ENCODE data around the gene COL5A1.

COL5A1 gene

DNA sequence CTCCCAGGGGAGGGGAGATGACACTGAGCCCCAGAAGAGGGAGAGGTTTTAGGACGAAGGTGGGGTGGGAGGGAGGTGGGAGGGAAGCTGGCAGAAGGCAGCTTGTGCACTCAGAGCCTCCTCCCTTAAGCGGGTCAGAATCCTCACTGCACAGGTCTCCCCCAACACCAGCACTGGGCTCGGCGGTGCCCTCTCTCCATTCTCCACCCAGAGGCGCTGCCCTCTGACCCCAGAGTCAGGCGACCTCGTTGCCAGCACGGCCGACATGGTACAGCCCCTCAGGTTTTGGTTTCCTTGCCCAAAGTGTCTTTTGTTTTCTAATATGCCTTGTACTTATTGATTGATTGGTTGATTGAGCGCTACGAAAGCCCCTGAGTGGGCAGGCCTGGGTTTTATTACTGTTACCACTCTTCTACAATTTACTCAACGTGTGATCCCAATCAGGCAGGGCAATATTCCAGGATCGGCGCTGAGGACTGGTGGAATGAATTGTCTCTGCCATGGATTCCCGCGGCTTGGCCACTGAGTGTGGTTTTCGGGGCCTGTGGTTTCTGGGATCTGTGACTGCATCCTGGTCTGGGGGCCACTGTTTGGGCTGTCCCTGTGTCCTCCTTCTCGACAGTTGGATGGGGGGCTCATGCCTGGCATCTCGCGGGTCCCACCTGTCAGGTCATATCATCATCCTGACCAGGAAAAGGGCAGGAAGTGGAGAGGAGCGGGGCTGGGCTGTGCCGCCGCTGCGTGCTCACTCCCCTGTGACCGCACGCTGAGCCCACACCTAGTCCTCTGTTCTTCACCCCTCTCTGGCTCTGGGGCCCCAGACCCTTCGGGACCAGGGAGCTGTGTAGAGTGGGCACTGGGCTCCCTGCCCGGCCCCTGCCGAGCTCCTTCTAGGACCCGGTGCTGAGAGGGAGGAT lies 229.4 kb downstream of the COL5A1 start:
- H3K9ac ChIP-seq (ENCODE audit: low read depth in 1 of 2, low read length in 2 of 2) = no peak overlapping the region
- H3K4me1 ChIP-seq (ENCODE audit: control insufficient read depth in 2 of 2, insufficient read depth in 2 of 2, low read length in 2 of 2) = no peaks in the 10 kb centered on the region
- no peaks in the 10 kb centered on the region for H3K36me3 ChIP-seq (ENCODE audit: control insufficient read depth in 2 of 2, insufficient read depth in 2 of 2, low read length in 2 of 2)
- no peak overlapping the region for H3K27ac ChIP-seq (ENCODE audit: low read depth in 2 of 2, low read length in 2 of 2)
- no peaks in the 10 kb centered on the region for H3K9me3 ChIP-seq (ENCODE audit: control insufficient read depth in 2 of 2, low read length in 2 of 2)
- no peak overlapping the region for H3K4me3 ChIP-seq (ENCODE audit: low read length in 2 of 2)
- no peaks in the 10 kb centered on the region for H3K27me3 ChIP-seq (ENCODE audit: control insufficient read depth in 2 of 2, insufficient read depth in 2 of 2, low read length in 2 of 2)

GRCh38 chr9:134871697-134872340 lies 230.2 kb downstream of the COL5A1 start:
- Histone ChIP-seq H3K9me3 (ENCODE audit: control insufficient read depth in 2 of 2, low read length in 2 of 2) (no peaks in the 10 kb centered on the region), H3K36me3 (ENCODE audit: control insufficient read depth in 2 of 2, insufficient read depth in 2 of 2, low read length in 2 of 2) (no peaks in the 10 kb centered on the region), H3K4me1 (ENCODE audit: control insufficient read depth in 2 of 2, insufficient read depth in 2 of 2, low read length in 2 of 2) (no peaks in the 10 kb centered on the region), H3K4me3 (ENCODE audit: low read length in 2 of 2) (no peak overlapping the region), H3K27me3 (ENCODE audit: control insufficient read depth in 2 of 2, insufficient read depth in 2 of 2, low read length in 2 of 2) (no peaks in the 10 kb centered on the region), H3K9ac (ENCODE audit: low read depth in 1 of 2, low read length in 2 of 2) (no peak overlapping the region), H3K27ac (ENCODE audit: low read depth in 2 of 2, low read length in 2 of 2) (no peak overlapping the region)

DNA sequence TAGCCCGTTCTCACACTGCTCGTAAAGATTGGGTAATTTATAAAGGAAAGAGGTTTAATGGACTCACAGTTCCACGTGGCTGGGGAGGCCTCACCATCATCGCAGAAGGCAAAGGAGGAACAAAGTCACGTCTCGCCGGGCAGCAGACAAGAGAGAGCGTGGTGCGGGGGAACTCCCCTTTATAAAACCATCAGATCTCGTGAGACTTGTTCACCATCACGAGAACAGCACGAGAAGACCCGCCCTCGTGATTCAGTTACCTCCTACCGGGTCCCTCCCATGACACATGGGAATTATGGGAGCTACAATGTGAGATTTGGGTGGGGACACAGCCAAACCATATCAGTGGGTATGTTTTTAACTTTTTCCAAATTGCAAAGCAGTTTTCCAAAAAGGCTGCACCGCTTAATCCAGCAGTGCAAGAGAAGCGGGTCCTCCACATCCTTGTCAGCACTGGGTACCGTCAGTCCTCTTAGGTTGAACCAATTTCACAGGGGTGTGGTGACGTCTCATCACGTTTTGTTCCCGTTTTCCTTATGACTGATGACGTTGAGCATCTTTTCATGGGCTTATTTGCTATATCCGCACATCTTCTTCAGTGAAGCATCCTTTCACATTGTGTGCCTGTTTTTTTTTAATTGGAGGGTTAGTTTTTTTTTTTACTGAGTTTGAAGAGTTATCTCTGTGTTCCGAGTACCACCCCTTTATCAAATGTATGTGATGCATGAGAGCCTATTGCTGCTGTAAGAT lies 231.1 kb downstream of the COL5A1 start:
- Histone ChIP-seq H3K27ac (ENCODE audit: low read depth in 2 of 2, low read length in 2 of 2) (no peak overlapping the region), H3K27me3 (ENCODE audit: control insufficient read depth in 2 of 2, insufficient read depth in 2 of 2, low read length in 2 of 2) (no peaks in the 10 kb centered on the region), H3K4me3 (ENCODE audit: low read length in 2 of 2) (no peak overlapping the region), H3K9ac (ENCODE audit: low read depth in 1 of 2, low read length in 2 of 2) (no peak overlapping the region), H3K4me1 (ENCODE audit: control insufficient read depth in 2 of 2, insufficient read depth in 2 of 2, low read length in 2 of 2) (no peaks in the 10 kb centered on the region), H3K9me3 (ENCODE audit: control insufficient read depth in 2 of 2, low read length in 2 of 2) (no peaks in the 10 kb centered on the region), H3K36me3 (ENCODE audit: control insufficient read depth in 2 of 2, insufficient read depth in 2 of 2, low read length in 2 of 2) (no peaks in the 10 kb centered on the region)

- no peak overlapping the region for H3K27ac ChIP-seq (ENCODE audit: low read depth in 2 of 2, low read length in 2 of 2)
- H3K36me3 ChIP-seq (ENCODE audit: control insufficient read depth in 2 of 2, insufficient read depth in 2 of 2, low read length in 2 of 2) = no peaks in the 10 kb centered on the region
- H3K9me3 ChIP-seq (ENCODE audit: control insufficient read depth in 2 of 2, low read length in 2 of 2) = no peaks in the 10 kb centered on the region
- H3K9ac ChIP-seq (ENCODE audit: low read depth in 1 of 2, low read length in 2 of 2) = no peak overlapping the region
- no peaks in the 10 kb centered on the region for H3K4me1 ChIP-seq (ENCODE audit: control insufficient read depth in 2 of 2, insufficient read depth in 2 of 2, low read length in 2 of 2)
- H3K4me3 ChIP-seq (ENCODE audit: low read length in 2 of 2) = no peak overlapping the region
- H3K27me3 ChIP-seq (ENCODE audit: control insufficient read depth in 2 of 2, insufficient read depth in 2 of 2, low read length in 2 of 2) = no peaks in the 10 kb centered on the region
Measured at GRCh38 chr9:134875371-134875770, 233.8 kb downstream of the COL5A1 start.

DNA sequence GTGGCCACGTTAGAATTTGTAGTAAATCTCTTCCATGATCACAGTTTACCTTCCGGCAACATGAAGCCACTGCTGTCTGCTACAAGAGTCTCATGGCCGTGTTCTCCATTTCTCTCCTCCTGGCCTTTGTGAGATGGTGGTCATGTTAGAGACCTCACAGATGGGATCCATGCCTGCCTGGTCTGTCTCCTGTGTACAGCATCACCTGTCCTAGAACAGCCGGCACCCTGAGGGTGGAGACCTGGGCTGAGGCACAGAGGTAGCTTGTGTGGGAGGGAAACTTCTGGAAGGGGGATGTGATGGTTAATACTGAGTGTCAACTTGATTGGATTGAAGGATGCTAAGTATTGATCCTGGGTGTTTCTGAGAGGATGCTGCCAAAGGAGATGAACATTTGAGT lies 235.9 kb downstream of the COL5A1 start:
- Histone ChIP-seq H3K27ac (ENCODE audit: low read depth in 2 of 2, low read length in 2 of 2) (no peak overlapping the region), H3K9me3 (ENCODE audit: control insufficient read depth in 2 of 2, low read length in 2 of 2) (no peaks in the 10 kb centered on the region), H3K36me3 (ENCODE audit: control insufficient read depth in 2 of 2, insufficient read depth in 2 of 2, low read length in 2 of 2) (no peaks in the 10 kb centered on the region), H3K27me3 (ENCODE audit: control insufficient read depth in 2 of 2, insufficient read depth in 2 of 2, low read length in 2 of 2) (no peaks in the 10 kb centered on the region), H3K9ac (ENCODE audit: low read depth in 1 of 2, low read length in 2 of 2) (no peak overlapping the region), H3K4me3 (ENCODE audit: low read length in 2 of 2) (no peak overlapping the region), H3K4me1 (ENCODE audit: control insufficient read depth in 2 of 2, insufficient read depth in 2 of 2, low read length in 2 of 2) (no peaks in the 10 kb centered on the region)

DNA sequence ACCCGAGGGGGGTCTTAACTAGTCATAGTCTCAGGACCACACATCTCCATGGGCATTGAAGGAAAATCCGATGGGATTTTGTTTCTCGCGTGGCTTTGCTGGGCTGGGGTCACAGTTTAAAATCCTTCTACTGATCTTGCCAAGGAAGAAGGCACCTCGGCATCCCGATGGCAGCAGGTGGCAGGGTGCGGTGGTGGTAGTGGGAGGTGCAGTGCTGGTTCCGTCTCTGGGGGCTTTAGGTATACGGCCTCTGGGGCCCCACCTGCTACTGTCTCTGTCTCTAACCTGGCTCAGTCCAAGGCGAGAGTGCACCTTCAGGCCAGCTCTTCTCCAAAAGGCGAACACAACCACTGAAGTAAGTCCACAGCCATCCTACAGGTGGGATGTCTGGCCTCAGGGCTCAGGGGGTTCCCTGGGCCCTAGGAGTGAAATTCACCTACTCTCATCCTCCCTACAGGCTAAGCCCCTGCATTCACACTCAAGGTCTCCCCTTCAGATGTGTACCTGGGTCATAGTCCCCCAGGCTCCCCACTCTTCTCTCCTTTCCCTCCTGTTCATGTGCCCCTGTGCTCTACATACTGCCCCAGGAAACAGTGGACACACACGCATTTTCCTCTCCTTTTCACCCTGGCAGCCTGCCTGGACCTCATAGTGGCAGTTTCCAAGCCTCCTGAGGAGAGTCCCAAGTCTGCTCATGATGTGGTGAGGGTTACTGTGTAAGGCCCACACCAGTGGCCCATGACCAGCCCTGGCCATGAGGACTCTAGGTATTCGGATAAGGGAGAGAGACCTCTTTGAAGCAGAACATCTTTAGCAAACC lies 238.3 kb downstream of the COL5A1 start:
- H3K4me3 ChIP-seq (ENCODE audit: low read length in 2 of 2) = no peak overlapping the region
- H3K4me1 ChIP-seq (ENCODE audit: control insufficient read depth in 2 of 2, insufficient read depth in 2 of 2, low read length in 2 of 2) = no peaks in the 10 kb centered on the region
- no peaks in the 10 kb centered on the region for H3K9me3 ChIP-seq (ENCODE audit: control insufficient read depth in 2 of 2, low read length in 2 of 2)
- H3K36me3 ChIP-seq (ENCODE audit: control insufficient read depth in 2 of 2, insufficient read depth in 2 of 2, low read length in 2 of 2) = no peaks in the 10 kb centered on the region
- H3K27ac ChIP-seq (ENCODE audit: low read depth in 2 of 2, low read length in 2 of 2) = no peak overlapping the region
- H3K27me3 ChIP-seq (ENCODE audit: control insufficient read depth in 2 of 2, insufficient read depth in 2 of 2, low read length in 2 of 2) = no peaks in the 10 kb centered on the region
- no peak overlapping the region for H3K9ac ChIP-seq (ENCODE audit: low read depth in 1 of 2, low read length in 2 of 2)

DNA sequence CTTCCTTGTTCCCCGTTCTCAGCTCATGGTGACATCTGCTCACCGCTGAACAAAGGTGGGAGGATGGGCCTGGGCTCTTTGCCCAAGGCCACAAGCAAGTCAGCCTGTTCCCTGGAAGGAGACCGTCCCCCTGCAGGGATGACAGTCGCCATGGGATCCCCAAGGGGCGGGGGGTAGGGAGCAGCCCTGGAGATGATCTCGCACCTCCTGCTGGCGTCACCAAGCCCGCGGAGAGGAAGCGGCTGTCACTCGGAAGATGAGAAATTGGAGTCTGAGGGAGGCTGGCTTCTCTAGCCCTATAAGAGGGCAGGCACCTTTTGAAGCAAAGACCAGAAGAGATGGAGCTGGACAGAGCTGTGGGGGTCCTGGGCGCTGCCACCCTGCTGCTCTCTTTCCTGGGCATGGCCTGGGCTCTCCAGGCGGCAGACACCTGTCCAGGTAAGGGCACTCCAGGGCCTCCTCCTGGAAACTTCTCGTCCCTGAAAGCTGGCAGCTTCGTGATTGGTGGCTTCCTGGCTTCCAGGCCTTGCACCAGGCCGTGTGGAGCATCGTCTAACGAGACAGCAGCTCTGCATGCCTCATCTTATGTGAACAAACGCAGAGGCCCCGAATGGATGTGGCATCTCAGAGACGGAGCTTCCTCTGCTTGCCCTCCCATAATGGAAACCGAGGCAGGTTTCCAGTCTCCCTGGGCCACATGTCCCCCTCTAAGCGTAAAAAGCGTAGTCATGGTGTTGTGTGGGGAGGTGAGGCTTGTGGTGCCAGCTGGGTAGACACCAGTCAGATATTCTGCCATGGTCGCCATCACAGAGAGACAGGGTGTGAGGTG lies 239.1 kb downstream of the COL5A1 start, which contains the start of gene FCN2:
TSS of gene FCN2 (plus strand) at position 327 of the 829 bp plus-strand sequence. CDS start at position 339, 12 bp downstream.
- no peaks in the 10 kb centered on the region for H3K4me1 ChIP-seq (ENCODE audit: control insufficient read depth in 2 of 2, insufficient read depth in 2 of 2, low read length in 2 of 2)
- H3K27ac ChIP-seq (ENCODE audit: low read depth in 2 of 2, low read length in 2 of 2) = no peak within 1 kb of the TSS
- no peaks in the 10 kb centered on the region for H3K9me3 ChIP-seq (ENCODE audit: control insufficient read depth in 2 of 2, low read length in 2 of 2)
- H3K9ac ChIP-seq (ENCODE audit: low read depth in 1 of 2, low read length in 2 of 2) = no peak within 1 kb of the TSS
- no peak within 1 kb of the TSS for H3K4me3 ChIP-seq (ENCODE audit: low read length in 2 of 2)
- no peaks in the 10 kb centered on the region for H3K36me3 ChIP-seq (ENCODE audit: control insufficient read depth in 2 of 2, insufficient read depth in 2 of 2, low read length in 2 of 2)
- H3K27me3 ChIP-seq (ENCODE audit: control insufficient read depth in 2 of 2, insufficient read depth in 2 of 2, low read length in 2 of 2) = no peaks in the 10 kb centered on the region

DNA sequence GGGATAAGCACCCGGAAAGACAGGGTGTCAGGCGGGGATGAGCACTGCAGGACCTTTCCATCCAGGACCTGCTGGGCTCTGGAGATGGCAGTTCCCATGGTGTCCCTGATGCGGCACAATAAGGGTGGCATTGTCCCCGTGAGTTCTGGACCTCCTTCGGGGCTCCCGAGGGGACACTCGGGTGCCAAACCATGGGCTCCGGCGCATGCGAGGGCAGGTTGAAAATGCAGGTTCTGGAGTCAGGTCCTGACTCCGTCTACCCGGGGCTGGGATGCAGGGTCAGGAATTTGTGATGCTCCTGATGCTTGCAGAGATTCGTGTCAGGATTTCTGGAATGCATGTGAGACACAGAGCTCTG lies 239.7 kb downstream of the COL5A1 start:
- no peak overlapping the region for H3K27ac ChIP-seq (ENCODE audit: low read depth in 2 of 2, low read length in 2 of 2)
- no peaks in the 10 kb centered on the region for H3K9me3 ChIP-seq (ENCODE audit: control insufficient read depth in 2 of 2, low read length in 2 of 2)
- H3K27me3 ChIP-seq (ENCODE audit: control insufficient read depth in 2 of 2, insufficient read depth in 2 of 2, low read length in 2 of 2) = no peaks in the 10 kb centered on the region
- H3K4me3 ChIP-seq (ENCODE audit: low read length in 2 of 2) = no peak overlapping the region
- no peaks in the 10 kb centered on the region for H3K4me1 ChIP-seq (ENCODE audit: control insufficient read depth in 2 of 2, insufficient read depth in 2 of 2, low read length in 2 of 2)
- no peak overlapping the region for H3K9ac ChIP-seq (ENCODE audit: low read depth in 1 of 2, low read length in 2 of 2)
- H3K36me3 ChIP-seq (ENCODE audit: control insufficient read depth in 2 of 2, insufficient read depth in 2 of 2, low read length in 2 of 2) = no peaks in the 10 kb centered on the region

DNA sequence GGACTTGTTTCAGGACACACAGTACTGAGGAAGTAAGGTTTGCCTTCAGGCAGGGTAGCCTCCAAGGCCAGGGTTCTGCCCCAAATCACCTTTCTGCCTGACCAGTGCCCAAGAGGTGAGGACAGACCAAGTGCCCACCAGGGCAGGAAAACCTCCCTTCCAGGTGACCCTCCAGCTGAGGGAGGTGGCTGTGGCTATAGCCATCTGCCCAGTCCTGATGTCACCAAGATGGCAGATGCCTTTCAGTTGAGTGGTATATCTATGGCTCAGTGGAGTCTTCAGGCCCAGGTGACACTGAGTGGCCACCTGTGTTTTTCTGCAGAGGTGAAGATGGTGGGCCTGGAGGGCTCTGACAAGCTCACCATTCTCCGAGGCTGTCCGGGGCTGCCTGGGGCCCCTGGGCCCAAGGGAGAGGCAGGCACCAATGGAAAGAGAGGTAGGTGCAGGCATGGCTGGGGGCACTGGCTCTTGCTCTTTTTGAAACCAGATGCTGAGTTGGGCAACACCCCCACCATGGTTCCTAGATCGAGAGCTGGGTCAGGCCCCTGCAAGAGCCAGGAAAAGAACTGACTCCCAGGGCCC lies 240.7 kb downstream of the COL5A1 start:
- Histone ChIP-seq H3K36me3 (ENCODE audit: control insufficient read depth in 2 of 2, insufficient read depth in 2 of 2, low read length in 2 of 2) (no peaks in the 10 kb centered on the region), H3K27me3 (ENCODE audit: control insufficient read depth in 2 of 2, insufficient read depth in 2 of 2, low read length in 2 of 2) (no peaks in the 10 kb centered on the region), H3K9me3 (ENCODE audit: control insufficient read depth in 2 of 2, low read length in 2 of 2) (no peaks in the 10 kb centered on the region), H3K4me3 (ENCODE audit: low read length in 2 of 2) (no peak overlapping the region), H3K4me1 (ENCODE audit: control insufficient read depth in 2 of 2, insufficient read depth in 2 of 2, low read length in 2 of 2) (no peaks in the 10 kb centered on the region), H3K9ac (ENCODE audit: low read depth in 1 of 2, low read length in 2 of 2) (no peak overlapping the region), H3K27ac (ENCODE audit: low read depth in 2 of 2, low read length in 2 of 2) (no peak overlapping the region)

Measured in mucosa of rectum (tissue), 2 donors.